PFSK-1 (cell line): ENCODE measurements around the gene DYNLT3.

ENCODE experiments used
- FOXP2 ChIP-seq: optimal IDR thresholded peaks from 2 replicates; pipeline ENCODE3; 2011; ENCODE audit warnings: borderline replicate concordance, control low read depth, inconsistent platforms; ENCODE audit not compliant: insufficient read depth; ENCODE audit errors: extremely low read length, extremely low read depth
- POLR2AphosphoS5 ChIP-seq: IDR thresholded peaks from 2 replicates; pipeline ENCODE4 v1.6.1; 2012; ENCODE audit warnings: low read depth, mild to moderate bottlenecking, control low read depth, low read length, moderate library complexity
- SIN3A ChIP-seq: IDR thresholded peaks from 2 replicates; pipeline ENCODE4 v1.6.1; 2012; ENCODE audit warnings: mild to moderate bottlenecking, low read length, moderate library complexity, borderline replicate concordance; ENCODE audit not compliant: insufficient read depth
- TAF1 ChIP-seq: IDR thresholded peaks from 2 replicates; pipeline ENCODE4 v1.6.1; 2012; ENCODE audit warnings: low read length, control low read depth, borderline replicate concordance; ENCODE audit not compliant: insufficient read depth
- TF ChIP-seq, protein P1 (sequence below), 2 experiments: IDR thresholded peaks; 2 replicates each; pipeline versions ENCODE4 v1.6.1 to v1.8.0; 2011 to 2012; ENCODE audit warnings: low read depth in 2 of 2, low read length in 2 of 2, control low read depth in 1 of 2, inconsistent platforms in 1 of 2, mild to moderate bottlenecking in 1 of 2, moderate library complexity in 1 of 2; ENCODE audit not compliant: insufficient read depth in 1 of 2

DYNLT3 gene

DNA sequence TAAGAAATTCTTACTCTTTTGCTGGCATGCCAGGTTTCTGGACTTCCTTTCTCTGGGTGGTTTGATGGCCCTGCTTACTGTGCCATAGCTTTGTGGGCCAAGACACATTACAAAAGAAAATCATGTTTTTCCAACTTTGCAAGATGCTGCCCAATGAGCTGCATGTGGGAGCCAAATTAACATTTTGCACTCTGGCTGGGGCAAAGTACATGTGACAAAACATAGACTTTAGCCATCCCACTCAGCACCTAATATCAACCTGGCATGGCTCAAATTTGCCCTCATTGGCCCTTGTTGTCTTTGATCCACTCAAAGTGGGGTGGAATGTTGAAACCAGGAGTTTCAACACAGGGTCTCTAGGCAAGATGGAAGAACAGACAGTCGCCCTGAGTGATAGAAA lies 40.0 kb upstream of the DYNLT3 start:
- TF ChIP-seq SIN3A (no peak), POLR2AphosphoS5 (no peak), TAF1 (no peak), FOXP2 (no peak)
- TF ChIP-seq, protein P1, sequence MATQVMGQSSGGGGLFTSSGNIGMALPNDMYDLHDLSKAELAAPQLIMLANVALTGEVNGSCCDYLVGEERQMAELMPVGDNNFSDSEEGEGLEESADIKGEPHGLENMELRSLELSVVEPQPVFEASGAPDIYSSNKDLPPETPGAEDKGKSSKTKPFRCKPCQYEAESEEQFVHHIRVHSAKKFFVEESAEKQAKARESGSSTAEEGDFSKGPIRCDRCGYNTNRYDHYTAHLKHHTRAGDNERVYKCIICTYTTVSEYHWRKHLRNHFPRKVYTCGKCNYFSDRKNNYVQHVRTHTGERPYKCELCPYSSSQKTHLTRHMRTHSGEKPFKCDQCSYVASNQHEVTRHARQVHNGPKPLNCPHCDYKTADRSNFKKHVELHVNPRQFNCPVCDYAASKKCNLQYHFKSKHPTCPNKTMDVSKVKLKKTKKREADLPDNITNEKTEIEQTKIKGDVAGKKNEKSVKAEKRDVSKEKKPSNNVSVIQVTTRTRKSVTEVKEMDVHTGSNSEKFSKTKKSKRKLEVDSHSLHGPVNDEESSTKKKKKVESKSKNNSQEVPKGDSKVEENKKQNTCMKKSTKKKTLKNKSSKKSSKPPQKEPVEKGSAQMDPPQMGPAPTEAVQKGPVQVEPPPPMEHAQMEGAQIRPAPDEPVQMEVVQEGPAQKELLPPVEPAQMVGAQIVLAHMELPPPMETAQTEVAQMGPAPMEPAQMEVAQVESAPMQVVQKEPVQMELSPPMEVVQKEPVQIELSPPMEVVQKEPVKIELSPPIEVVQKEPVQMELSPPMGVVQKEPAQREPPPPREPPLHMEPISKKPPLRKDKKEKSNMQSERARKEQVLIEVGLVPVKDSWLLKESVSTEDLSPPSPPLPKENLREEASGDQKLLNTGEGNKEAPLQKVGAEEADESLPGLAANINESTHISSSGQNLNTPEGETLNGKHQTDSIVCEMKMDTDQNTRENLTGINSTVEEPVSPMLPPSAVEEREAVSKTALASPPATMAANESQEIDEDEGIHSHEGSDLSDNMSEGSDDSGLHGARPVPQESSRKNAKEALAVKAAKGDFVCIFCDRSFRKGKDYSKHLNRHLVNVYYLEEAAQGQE (IDR thresholded peaks at IDR 0.05; ENCODE audit: insufficient read depth in 1 of 2, low read depth in 2 of 2, low read length in 2 of 2): no peak

DNA sequence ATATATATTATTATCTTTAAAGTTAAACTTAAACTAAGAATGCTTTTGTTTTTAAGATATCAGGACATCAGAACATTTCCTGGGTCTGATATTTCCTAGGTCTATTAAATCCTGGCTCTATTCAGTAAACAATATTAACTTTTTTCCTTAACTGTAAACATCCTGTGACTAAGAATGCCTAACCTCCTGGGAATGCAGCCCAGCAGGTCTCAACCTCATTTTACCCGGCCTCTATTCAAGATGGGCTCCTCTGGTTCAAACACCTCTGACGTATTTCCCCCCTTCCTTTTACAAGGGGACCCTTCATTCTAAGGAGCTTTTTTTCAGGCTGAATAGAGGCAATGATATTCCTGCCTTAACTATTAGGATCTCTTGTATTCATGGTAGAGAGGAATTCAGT lies 35.8 kb upstream of the DYNLT3 start:
- TF ChIP-seq FOXP2 (no peak), POLR2AphosphoS5 (no peak), TAF1 (no peak), SIN3A (no peak)
- TF ChIP-seq, protein P1 (IDR thresholded peaks at IDR 0.05; ENCODE audit: insufficient read depth in 1 of 2, low read depth in 2 of 2, low read length in 2 of 2): no peak

DNA sequence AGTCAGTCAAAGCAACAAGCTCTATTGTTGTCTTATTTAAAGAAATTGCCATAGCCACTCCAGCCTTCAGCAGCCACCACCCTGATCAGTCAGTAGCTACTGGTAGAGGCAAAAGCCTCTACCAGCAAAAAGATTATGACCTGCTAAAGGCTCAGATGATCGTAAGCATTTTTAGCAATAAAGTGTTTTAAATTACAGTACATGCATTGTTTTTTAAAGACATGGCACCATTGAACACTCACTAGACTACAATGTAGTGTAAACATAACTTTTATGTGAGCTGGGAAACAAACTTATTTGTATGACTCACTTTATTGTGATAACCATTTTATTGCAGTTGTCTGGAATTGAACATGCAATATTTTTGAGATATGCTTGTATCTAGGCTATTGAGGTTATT lies 32.3 kb upstream of the DYNLT3 start:
- TF ChIP-seq TAF1: no peak
- TF ChIP-seq, protein P1 (IDR thresholded peaks at IDR 0.05; ENCODE audit: insufficient read depth in 1 of 2, low read depth in 2 of 2, low read length in 2 of 2): no peak
- no peak for TF ChIP-seq POLR2AphosphoS5
- TF ChIP-seq FOXP2: no peak
- TF ChIP-seq SIN3A: no peak

DNA sequence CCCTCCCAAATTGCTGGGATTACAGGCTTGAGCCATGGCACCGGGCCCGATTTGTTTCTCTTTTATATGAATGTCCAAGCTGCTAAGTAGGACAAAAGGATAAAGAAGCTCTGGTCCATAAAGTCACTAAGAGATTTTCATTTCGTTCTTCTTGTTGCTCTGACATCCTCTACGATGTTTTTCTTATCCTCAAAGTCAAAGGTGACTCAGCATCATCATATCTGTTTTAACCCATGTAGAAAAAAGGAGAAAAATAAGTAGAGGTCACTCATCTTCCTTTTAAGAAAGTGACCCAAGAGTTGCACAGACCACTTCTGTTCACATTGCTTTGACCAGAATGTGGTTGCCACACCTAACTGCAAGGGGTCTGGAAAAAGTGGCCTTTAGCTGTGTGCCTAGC lies 29.3 kb upstream of the DYNLT3 start:
- TF ChIP-seq TAF1 (no peak), SIN3A (no peak), POLR2AphosphoS5 (no peak), FOXP2 (no peak)
- TF ChIP-seq, protein P1 (IDR thresholded peaks at IDR 0.05; ENCODE audit: insufficient read depth in 1 of 2, low read depth in 2 of 2, low read length in 2 of 2): no peak

DNA sequence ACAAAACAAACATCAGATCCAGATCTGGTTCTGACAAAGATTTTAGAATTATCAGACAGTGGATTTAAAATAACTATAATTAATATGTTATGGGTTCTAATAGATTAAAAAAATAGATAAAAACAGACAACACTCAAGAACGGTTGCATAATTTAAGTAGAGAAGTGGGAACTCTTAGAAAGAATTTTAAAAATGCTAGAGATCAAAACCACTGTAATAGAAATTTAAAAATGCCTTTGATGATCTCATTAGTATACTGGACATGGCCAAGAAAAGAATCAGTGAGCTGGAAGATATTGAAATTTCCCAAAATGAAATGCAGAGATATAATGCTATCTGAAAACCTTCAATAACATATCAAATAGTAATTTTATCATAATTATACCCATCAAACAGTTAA lies 28.3 kb upstream of the DYNLT3 start:
- TF ChIP-seq SIN3A: no peak
- TF ChIP-seq TAF1: no peak
- no peak for TF ChIP-seq FOXP2
- TF ChIP-seq, protein P1 (IDR thresholded peaks at IDR 0.05; ENCODE audit: insufficient read depth in 1 of 2, low read depth in 2 of 2, low read length in 2 of 2): no peak
- TF ChIP-seq POLR2AphosphoS5: no peak
